ENCODE measurements around the gene CRYBG2. TPM values are rescaled to one million over a fixed set of nuclear protein-coding genes. Genes with fewer than 3 reads are reported as not detected.

Gene CRYBG2
- total RNA-seq, 4 donors from 2014 or later: 0.35 to 2.7 (median 0.50) TPM

GRCh38 chr1:26290122-26290881 is 63.6 kb downstream of the CRYBG2 start:
- no peak overlapping the region for H3K4me3 ChIP-seq
- peaks cover 0 to 52% (median 14%) of the 10 kb centered on the region in 3 donors for H3K4me1 ChIP-seq
- no peaks in the 10 kb centered on the region for H3K27me3 ChIP-seq
- TF ChIP-seq CTCF (IDR thresholded peaks at IDR 0.05) (no peak), POLR2A (IDR thresholded peaks at IDR 0.05) (no peak), POLR2AphosphoS5 (IDR thresholded peaks at IDR 0.05) (no peak), EP300 (IDR thresholded peaks at IDR 0.05) (no peak)
- peak overlapping the region in 3 of 4 donors; percentile 48 to 95 (median 60) for H3K27ac ChIP-seq
- peaks cover 0 to 11% of the 10 kb centered on the region in 2 donors for H3K36me3 ChIP-seq
- 67 to 72% methylated on average over 3 to 5 of the region's 11 CpGs for WGBS, 2 donors (ENCODE audit: low coverage in 1 of 2)
- no peak for ATAC-seq
- no peaks in the 10 kb centered on the region for H3K9me3 ChIP-seq

GRCh38 chr1:26289158-26290059 is 64.5 kb downstream of the CRYBG2 start:
- peaks cover 0 to 61% (median 23%) of the 10 kb centered on the region in 3 donors for H3K4me1 ChIP-seq

GRCh38 chr1:26288311-26288941 is 65.5 kb downstream of the CRYBG2 start:
- Histone ChIP-seq H3K9me3 (no peaks in the 10 kb centered on the region), H3K4me3 (no peak overlapping the region), H3K27me3 (no peaks in the 10 kb centered on the region), H3K27ac (peak overlapping the region in 3 of 4 donors; percentile 60 to 97 (median 95)), H3K4me1 (peaks cover 0 to 71% (median 26%) of the 10 kb centered on the region in 3 donors), H3K36me3 (peaks cover 0 to 5% of the 10 kb centered on the region in 2 donors)
- TF ChIP-seq POLR2A (IDR thresholded peaks at IDR 0.05): no peak
- no peak for TF ChIP-seq POLR2AphosphoS5 (IDR thresholded peaks at IDR 0.05)
- no peak for TF ChIP-seq CTCF (IDR thresholded peaks at IDR 0.05)
- TF ChIP-seq EP300 (IDR thresholded peaks at IDR 0.05): no peak
- ATAC-seq: no peak
- 14% methylated on average over 2 of the region's 5 CpGs; no CpG with 5 or more reads in 1 of the 2 donors for WGBS, 2 donors (ENCODE audit: low coverage in 1 of 2)

More at GRCh38 chr1:26289158-26290059, 64.5 kb downstream of the CRYBG2 start:
- no peak for TF ChIP-seq CTCF (IDR thresholded peaks at IDR 0.05)
- TF ChIP-seq EP300 (IDR thresholded peaks at IDR 0.05): no peak
- TF ChIP-seq POLR2AphosphoS5 (IDR thresholded peaks at IDR 0.05): no peak
- TF ChIP-seq POLR2A (IDR thresholded peaks at IDR 0.05): no peak
- Histone ChIP-seq H3K9me3 (no peaks in the 10 kb centered on the region), H3K36me3 (peaks cover 0 to 11% of the 10 kb centered on the region in 2 donors), H3K4me3 (no peak overlapping the region), H3K27ac (peak overlapping the region in 3 of 4 donors; percentile 27 to 95 (median 60)), H3K27me3 (no peaks in the 10 kb centered on the region)
- WGBS, 2 donors (ENCODE audit: low coverage in 1 of 2): 67 to 94% methylated on average over 1 to 6 of the region's 21 CpGs
- no peak for ATAC-seq

- WGBS, 2 donors (ENCODE audit: low coverage in 1 of 2): 72 to 92% methylated on average over 2 to 4 of the region's 5 CpGs
- ATAC-seq: no peak
- Histone ChIP-seq H3K9me3 (no peaks in the 10 kb centered on the region), H3K27me3 (no peaks in the 10 kb centered on the region), H3K36me3 (peaks cover 0 to 1% of the 10 kb centered on the region in 2 donors), H3K27ac (peak overlapping the region in 3 of 4 donors; percentile 60 to 97 (median 95)), H3K4me3 (no peak overlapping the region), H3K4me1 (peaks cover 0 to 74% (median 26%) of the 10 kb centered on the region in 3 donors)
- TF ChIP-seq EP300 (IDR thresholded peaks at IDR 0.05) (no peak), CTCF (IDR thresholded peaks at IDR 0.05) (no peak), POLR2AphosphoS5 (IDR thresholded peaks at IDR 0.05) (no peak), POLR2A (IDR thresholded peaks at IDR 0.05) (no peak)
Measured at GRCh38 chr1:26287811-26288210, 66.1 kb downstream of the CRYBG2 start.

Data from gastroesophageal sphincter (tissue), 4 donors.